ENCODE data around the gene CHRND.

The CHRND gene

DNA sequence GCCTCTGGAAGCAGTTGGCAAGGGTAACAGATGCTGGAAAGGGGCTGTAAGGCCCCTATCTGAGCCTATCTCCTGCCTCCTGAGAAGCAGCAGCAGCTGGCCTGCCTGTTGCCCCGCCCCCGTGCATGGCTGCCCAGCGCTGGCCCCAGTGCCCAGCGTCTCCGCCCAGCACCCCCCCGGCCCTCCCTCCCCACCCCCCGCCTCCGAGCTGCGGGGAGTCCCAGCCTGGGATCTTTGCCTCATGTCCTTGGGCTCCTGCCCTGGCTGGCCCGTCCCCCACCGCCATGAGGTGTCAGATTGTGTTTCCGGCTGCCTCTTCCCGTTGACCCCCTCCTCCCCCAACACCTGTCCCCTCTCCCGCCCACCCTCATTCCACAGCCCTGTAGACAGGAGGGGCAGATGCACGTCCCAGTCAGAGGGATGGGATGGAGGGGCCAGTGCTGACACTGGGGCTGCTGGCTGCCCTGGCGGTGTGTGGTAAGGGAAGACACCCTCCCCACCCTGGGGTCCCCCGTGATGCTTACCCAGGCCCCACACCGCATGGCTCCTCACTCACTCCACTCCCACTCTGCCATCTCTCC, at the start of gene CHRND:
CHRND (plus strand) TSS at position 370 of the 581 bp plus-strand sequence; CDS start at position 426, 56 bp downstream.
- Mint-ChIP-seq H3K27me3 (peaks cover 87% of the 10 kb centered on the region), H3K9me3 (no peaks in the 10 kb centered on the region), H3K27ac (no peak within 1 kb of the TSS), H3K4me3 (no peak within 1 kb of the TSS), H3K4me1 (peaks cover 26% of the 10 kb centered on the region), H3K36me3 (no peaks in the 10 kb centered on the region)
- no peak for ATAC-seq

DNA sequence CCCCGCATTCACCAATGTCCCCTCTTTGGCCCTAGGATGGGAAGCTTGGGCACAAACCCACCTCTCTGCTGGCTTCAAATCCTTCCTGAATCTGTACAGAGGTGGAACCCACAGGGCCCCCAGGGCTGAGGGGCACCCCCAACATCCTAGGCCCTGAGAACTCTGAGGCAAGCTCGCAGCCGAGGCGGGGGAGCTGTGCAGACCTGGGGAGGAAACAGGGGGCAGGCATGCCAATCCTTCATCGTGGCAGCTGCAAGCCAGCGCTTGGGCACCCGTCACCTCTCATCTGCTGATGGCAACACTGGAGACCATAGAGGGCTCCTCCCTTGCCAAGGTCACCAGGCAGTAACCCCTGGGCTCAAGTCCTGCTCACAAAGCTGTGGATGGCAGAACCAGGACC, 49.2 kb upstream of the CHRND start:
- peaks cover 8% of the 10 kb centered on the region for H3K36me3 Mint-ChIP-seq
- ATAC-seq: no peak
- H3K27ac Mint-ChIP-seq: no peak overlapping the region
- peaks cover 10% of the 10 kb centered on the region for H3K9me3 Mint-ChIP-seq
- no peaks in the 10 kb centered on the region for H3K4me1 Mint-ChIP-seq
- no peak overlapping the region for H3K4me3 Mint-ChIP-seq
- H3K27me3 Mint-ChIP-seq: peaks cover 84% of the 10 kb centered on the region

DNA sequence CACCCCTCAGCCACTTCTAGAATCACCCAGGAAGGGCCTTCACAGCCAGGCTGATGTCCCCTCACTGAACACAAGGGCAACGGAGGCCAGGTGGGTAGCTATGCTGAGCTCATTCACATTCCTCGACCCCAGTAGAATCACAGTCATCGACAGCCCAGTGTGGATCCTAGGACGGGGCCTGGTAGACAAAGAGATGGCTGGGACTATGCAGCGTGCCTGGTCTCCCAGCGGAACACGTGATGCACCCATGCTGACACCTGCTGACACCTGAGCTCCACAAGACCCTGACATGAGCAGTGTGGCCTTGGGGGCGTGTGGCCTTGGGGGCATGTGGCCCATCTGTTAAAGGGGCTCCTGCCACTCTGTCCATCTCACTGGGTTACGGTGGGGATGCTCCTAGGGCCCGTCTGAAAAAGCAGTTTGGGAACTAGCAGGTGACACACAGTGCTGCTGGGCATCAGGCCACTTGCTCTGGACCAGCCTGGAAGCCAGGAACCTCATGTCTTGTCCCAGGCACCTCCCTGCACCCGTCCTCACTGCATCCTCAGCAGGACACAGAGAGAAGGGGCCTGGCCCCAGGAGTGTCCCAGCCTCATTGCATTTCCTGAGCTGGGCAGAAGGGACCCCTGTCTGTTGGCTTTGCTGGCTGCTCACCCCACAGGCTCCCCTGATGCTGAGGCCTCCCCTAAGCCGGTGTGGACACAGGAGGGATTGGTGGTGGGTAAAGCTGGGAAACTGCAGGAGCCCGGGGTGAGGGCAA, 48.0 kb upstream of the CHRND start:
- Mint-ChIP-seq H3K36me3 (peaks cover 2% of the 10 kb centered on the region), H3K27ac (no peak overlapping the region)
- ATAC-seq: no peak

DNA sequence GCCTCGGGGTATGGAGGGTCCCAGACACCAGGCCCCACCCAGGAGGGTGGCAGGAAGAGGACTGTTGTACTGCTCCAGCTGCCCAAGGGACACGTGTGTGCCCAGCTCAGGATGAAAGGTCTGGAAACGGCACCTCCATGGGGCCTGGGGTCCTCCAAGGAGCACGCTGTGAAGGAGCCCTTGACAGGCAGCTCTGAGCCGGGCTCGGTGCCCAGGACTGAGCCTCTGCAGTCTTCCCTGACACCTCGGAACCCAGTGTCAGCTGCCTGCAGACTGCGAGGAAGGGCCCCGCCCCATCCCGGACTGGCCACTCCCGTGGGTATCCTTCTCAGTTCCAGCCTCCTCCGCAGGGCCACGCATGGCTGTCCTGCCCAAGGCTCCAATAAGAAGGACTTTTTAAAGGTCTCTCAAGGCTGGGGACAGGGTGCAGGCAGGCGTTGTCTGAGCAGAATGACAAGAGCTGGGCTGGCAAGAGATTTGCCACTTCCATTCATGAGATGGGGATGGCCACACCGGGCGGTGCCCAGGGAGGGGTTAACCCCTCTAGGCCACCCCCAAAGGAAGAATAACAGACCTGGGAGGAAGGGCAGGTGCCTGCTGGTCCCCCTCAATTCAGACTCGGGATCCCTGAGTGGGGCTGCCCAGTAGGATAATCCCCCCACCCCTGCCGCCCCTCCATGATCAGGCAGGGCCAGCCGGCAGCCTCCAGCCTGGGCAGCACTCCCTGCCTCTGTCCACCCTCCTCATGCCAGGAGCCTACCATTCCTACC, 47.2 kb upstream of the CHRND start:
- H3K27ac Mint-ChIP-seq: no peak overlapping the region
- H3K27me3 Mint-ChIP-seq: peaks cover 86% of the 10 kb centered on the region
- no peak overlapping the region for H3K4me3 Mint-ChIP-seq
- ATAC-seq: no peak
- H3K36me3 Mint-ChIP-seq: no peaks in the 10 kb centered on the region
- H3K4me1 Mint-ChIP-seq: no peaks in the 10 kb centered on the region
- H3K9me3 Mint-ChIP-seq: no peaks in the 10 kb centered on the region

More for the DNA sequence above, 48.0 kb upstream of the CHRND start:
- Mint-ChIP-seq H3K4me1 (no peaks in the 10 kb centered on the region), H3K27me3 (peaks cover 83% of the 10 kb centered on the region), H3K4me3 (no peak overlapping the region), H3K9me3 (peaks cover under 1% of the 10 kb centered on the region)

DNA sequence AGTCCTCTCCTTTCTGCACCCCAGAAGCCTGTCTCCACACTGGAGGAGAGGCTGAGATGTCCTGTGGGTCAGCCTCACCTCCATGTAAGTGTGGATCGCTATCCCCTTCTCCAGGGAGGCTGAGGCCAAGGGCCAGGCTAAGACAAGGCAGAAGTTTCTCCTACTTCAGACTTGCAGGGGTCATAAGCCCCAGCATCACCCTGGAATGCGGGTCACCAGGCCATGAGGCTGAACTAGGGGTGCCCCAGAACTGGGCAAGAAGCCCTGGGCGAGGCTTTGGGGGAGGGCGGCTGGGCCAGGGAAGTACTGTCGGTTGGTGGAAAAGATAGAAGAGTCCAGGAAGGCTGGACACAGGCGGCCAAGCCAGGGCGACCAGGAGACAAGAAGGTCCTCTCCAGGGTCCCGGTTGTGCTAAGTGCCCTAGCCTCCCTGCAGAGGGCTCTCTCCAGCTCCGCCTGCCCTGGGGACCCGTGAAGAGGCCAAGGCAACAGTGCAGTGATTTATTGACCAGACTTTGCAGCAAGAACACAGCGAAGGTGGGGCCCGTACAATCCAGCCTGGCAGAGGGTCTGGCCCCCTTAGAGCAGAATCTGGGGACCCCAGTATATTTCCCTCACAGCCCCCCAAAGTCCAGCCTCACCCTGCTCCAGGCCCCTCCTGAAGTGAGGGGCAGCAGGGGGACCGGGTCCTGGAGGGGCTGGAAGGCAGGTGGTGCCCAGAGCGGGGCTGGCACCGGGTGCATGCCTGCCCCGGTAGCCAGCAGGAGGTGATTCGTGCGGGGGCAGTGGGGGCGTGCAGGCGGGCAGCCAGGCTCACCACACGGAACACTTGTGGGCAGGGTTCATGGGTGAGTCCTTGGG, 46.4 kb upstream of the CHRND start:
- no peak for ATAC-seq
- H3K36me3 Mint-ChIP-seq: no peaks in the 10 kb centered on the region

DNA sequence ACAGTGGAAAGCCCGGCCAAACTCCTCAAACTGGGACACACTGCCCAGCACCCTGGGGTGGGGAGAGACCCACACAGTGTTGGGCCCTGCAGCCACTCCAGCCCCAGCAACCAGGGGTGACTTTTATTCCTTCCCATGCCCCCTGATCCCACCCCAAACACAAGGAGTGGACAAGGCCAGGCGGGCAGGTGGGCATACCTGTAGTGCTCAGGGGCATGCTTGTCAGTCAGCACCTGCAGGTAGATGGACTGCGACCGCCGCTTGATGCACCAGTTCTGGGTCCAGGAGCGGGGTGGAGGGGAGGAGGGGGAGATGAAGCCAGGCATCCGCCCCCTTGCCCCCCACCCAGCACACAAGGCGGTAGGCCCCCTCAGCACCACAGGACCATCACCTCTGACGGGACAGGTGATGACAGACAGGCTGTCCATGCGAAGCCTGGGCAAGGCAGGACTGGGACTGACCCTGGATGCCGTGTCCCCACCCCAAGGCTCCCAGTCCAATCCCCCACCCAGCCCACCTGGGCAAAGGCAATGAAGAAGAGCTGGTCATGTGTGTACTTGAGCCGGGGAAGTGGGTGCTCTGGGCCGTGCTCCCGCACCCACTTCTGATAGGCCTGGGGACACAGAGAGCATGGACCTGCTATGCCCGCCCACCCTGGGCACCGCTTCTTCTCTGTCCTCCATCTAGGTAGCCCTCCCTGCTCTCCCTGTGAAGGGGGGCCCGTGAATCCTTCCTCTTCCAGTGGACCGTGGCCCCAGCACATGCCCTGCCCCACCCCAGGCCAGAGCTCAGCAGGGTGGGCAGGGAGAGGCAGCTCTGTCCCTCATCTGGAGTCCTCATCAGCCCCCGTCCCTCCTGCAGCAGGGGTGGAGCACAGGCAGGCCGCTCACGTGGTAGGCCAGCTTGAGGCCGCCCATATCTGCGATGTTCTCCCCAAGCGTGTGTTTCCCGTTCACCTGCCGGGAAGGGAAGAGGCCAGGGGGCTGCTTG, 45.5 kb upstream of the CHRND start:
- H3K4me3 Mint-ChIP-seq: no peak overlapping the region
- H3K9me3 Mint-ChIP-seq: no peaks in the 10 kb centered on the region
- H3K27me3 Mint-ChIP-seq: peaks cover 89% of the 10 kb centered on the region
- peaks cover 5% of the 10 kb centered on the region for H3K4me1 Mint-ChIP-seq
- no peak for ATAC-seq
- no peaks in the 10 kb centered on the region for H3K36me3 Mint-ChIP-seq
- no peak overlapping the region for H3K27ac Mint-ChIP-seq

More for the DNA sequence above, 46.4 kb upstream of the CHRND start:
- Mint-ChIP-seq H3K4me1 (no peaks in the 10 kb centered on the region), H3K27me3 (peaks cover 89% of the 10 kb centered on the region), H3K4me3 (no peak overlapping the region), H3K27ac (no peak overlapping the region), H3K9me3 (no peaks in the 10 kb centered on the region)

DNA sequence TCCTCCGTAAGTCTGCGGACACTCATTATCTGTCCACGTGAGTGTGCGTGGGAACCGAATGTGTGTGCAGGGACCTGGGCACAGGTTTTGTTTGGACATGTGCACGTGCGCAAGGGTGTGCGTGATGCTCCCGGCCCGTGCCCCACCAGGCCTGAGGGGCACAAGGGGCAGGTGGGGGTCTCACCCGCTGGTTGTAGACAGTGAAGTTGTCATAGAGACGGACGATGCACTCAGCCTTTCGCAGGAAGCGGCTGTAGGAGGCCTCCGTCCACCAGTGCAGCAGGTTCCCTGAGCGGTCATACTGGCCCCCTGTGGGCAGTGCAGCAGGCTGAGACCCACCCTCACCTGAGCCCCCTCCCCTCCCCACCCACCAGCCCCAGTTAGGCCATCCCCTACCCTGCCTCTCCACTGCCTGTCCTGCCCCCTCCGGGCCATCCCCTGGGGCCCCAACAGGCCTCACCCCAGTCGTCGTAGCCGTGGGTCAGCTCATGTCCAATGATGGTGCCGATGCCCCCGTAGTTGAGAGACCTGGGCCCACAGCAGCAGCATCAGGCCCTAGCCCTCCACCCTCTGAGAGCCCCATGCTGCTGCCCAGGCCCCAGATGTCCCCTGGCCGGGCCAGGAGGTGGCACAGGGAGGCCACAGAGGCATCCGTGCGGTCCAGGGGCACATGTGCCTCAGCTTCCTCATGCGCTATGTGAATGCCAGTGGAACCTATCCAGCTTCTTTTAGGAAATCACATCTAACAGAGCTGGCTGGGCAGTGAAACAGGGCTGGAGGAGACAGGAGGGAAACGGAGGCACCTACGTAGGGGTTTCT, 44.4 kb upstream of the CHRND start:
- Mint-ChIP-seq H3K27me3 (peaks cover 83% of the 10 kb centered on the region), H3K4me3 (no peak overlapping the region), H3K27ac (no peak overlapping the region), H3K9me3 (no peaks in the 10 kb centered on the region), H3K36me3 (no peaks in the 10 kb centered on the region), H3K4me1 (peaks cover 8% of the 10 kb centered on the region)
- no peak for ATAC-seq

DNA sequence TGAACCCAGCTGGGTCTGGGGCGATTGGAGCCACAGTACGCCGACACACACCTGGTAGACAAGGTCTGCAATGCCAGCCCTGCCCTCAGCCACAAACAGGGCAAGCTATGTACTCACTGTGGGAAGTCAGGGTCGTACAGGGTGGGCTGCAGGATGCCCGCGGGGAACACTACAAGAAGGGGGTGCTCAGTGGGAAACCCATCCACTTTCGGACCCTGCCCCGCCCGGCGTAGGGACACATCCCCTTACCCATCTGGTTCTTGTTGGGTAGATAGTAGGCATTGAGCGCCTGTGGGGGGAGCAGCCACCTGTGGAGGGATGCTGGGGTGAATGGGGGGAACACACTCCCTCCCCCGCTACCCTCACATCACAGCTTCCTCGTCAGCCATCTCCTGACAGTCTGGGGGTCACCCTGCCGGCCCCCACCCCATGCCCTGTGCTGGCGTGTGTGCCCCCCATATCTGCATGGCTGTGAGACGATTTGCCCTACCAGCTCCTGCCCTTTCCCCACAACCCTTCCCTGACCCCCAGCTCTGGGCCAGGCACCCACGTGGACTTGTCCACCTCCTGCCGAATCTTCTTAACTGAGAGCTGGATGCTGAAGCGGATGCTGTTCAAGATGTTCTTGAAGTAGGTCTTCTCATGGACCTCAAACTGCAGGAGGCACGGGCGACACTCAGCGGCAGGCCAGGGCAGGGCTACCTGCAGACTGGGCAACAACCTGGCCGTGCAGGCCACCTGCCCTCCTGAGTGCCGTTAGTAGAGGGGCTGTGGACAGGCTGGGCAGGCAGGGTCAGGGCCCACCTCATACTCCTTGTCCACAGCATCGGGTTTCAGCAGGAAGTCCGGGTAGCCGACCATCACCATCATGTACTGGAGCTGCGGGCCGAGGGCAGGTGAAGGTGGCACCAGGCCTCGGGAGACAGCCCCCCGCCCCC, 43.4 kb upstream of the CHRND start:
- ATAC-seq: no peak
- no peak overlapping the region for H3K4me3 Mint-ChIP-seq
- no peaks in the 10 kb centered on the region for H3K9me3 Mint-ChIP-seq
- peaks cover 74% of the 10 kb centered on the region for H3K27me3 Mint-ChIP-seq
- H3K27ac Mint-ChIP-seq: no peak overlapping the region
- peaks cover 8% of the 10 kb centered on the region for H3K4me1 Mint-ChIP-seq
- H3K36me3 Mint-ChIP-seq: no peaks in the 10 kb centered on the region

DNA sequence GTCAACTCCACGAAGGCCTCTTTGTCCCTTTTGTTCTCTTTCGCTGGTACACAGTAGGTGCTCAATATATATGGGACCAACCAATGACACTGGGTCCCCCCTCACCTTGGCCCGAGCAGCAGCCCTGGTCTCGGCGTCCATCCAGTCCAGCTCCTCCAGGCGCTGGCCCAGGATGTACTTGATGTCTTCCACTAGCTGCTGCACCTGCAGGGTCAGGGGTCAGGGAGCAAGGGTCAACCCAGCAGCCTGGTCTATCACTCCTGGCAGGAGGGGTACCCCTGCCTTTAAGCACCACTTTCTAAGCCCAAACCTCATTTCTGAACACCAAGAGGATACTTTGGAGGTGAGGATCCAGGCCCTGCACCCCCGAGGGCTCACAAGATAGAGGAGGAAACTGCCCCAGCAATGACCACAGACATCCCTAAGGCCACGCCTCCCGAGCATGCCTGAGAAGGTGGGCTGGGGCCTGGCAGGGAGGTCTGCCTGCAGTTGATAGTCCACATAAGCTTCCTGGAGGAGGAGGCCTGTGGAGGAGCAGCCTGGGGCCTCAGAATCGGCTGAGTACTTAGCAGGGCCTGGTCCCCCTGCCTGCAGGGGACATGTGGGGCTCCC, 42.5 kb upstream of the CHRND start:
- Mint-ChIP-seq H3K4me3 (no peak overlapping the region), H3K27me3 (peaks cover 72% of the 10 kb centered on the region)

DNA sequence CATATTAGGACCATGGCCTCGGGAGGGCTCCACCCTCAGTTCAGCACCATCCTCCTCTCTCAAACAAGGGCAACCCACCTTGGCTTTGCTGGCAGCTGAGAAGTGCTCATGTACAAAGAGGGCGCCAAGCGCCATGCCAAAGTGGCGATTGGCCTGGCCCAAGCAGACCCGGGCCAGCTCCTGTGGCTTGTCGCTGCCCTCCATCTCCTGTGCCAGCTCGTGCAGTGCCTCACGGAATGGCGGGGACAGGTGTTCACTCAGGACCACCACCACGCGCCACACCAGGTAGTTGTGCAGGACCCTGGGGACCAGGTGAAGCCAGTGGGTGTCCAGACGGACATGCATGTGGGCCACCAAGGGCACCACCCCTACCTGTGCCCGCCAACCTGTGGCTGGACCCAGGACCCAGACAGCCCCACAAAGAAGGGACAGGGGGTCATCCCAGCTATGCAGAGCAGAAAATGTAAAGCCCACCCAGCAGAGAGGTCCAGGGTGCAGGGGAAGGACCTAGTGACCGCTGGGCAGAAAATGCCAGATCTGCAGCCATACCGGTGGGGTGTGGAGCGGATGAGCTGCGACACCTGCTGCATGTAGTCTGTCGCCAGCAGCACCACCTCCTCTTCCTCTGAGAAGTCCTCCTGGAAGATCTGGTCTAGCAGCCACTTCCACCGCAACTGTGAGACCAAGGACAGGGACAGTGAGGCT, 41.9 kb upstream of the CHRND start:
- Mint-ChIP-seq H3K36me3 (no peaks in the 10 kb centered on the region), H3K9me3 (no peaks in the 10 kb centered on the region), H3K4me3 (no peak overlapping the region), H3K27me3 (peaks cover 76% of the 10 kb centered on the region), H3K27ac (no peak overlapping the region), H3K4me1 (peaks cover 8% of the 10 kb centered on the region)
- ATAC-seq: no peak

More for the DNA sequence above, 42.5 kb upstream of the CHRND start:
- H3K27ac Mint-ChIP-seq: no peak overlapping the region
- H3K9me3 Mint-ChIP-seq: no peaks in the 10 kb centered on the region
- peaks cover 8% of the 10 kb centered on the region for H3K4me1 Mint-ChIP-seq
- H3K36me3 Mint-ChIP-seq: no peaks in the 10 kb centered on the region
- ATAC-seq: no peak

DNA sequence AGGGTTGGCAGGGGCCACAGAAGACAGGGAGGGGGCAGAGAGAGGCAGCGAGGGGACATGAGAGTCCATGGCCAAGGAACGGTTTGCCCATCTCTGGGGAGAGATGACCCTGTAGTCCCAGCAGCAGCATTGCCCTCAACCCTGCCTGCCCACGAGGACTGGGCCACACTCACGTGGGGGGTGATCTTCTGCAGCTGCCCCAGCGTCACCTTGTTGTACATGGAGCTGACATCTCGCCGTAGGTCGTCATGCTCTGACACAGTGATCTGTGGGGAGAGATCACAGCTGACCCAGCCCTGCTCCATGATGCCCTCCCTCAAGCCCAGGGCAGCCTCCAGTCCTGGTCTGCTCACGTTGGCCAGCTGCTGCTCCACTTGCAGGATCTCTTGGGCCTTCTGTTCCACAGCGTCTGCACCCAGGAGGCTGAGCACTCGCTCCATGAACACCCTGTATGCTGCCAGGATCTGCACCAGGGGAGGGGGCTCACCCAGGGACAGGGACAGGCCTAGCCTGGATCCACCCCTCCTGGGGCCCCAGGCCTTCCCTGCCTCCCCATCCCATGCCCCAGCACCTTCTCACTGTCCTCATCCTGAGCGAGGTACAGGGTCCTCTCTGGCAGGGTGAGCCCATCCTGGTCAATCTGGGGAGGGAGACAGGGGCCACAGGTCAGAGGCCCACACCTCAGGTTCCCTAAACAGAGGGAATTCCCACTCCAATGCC, 41.2 kb upstream of the CHRND start:
- Mint-ChIP-seq H3K4me3 (no peak overlapping the region), H3K4me1 (peaks cover 8% of the 10 kb centered on the region), H3K27ac (no peak overlapping the region), H3K36me3 (no peaks in the 10 kb centered on the region), H3K9me3 (no peaks in the 10 kb centered on the region), H3K27me3 (peaks cover 76% of the 10 kb centered on the region)
- no peak for ATAC-seq

Data from stimulated activated memory B cell treated with anti-CD40 and anti-IgM and Interleukin-4, amounts not matched to agents 10 μg/mL and 1 μg/mL and 100 μg/mL, for 72 hours (primary cell).